K562 (cell line): ENCODE results near the gene MRGPRX3. TPM values are rescaled to one million over a fixed set of nuclear protein-coding genes. Genes with fewer than 3 reads are reported as not detected.

Experiments
- ATAC-seq: fragments of 200-7000 bp; cut with Tn5 transposase; 3 replicates; pipeline ENCODE4 v1.9.1; 2020; ENCODE audit warnings: moderate library complexity
- BruUV-seq: library from RNA; stranded (reverse); fragments of 400-500 nt; replicated peaks from 2 replicates; lab custom pipeline; 2021; lab: Mats Ljungman, UMichigan
- CTCF ChIA-PET: fragments of 300-600 bp; formaldehyde crosslinking; extraction: SDS; loops from one replicate; lab custom pipeline; 2021; ENCODE audit warnings: low intra/inter-chr PET ratio; lab: Yijun Ruan, JAX
- POLR2A ChIA-PET: fragments of 300-600, 350-650 bp; sonication (Branson Sonifier 250); formaldehyde crosslinking; extraction: SDS; loops from one replicate; lab custom pipeline; 2021; ENCODE audit warnings: antibody characterized with exemption, inconsistent platforms; lab: Yijun Ruan, JAX
- DNase-seq, 4 experiments: peaks; one replicate each; pipeline versions ENCODE4 v3.0.0 to v3.0.0-alpha.2; 2011 to 2018; ENCODE audit warnings: low spot score in 3 of 4, mixed read lengths in 3 of 4; ENCODE audit errors: extremely low read depth in 1 of 4
- FAIRE-seq: peaks from 2 replicates; lab custom pipeline; 2011; peaks lifted over from hg19 to GRCh38; lab: Jason Lieb, UNC
- H2AFZ ChIP-seq: 2 replicates; pipeline ENCODE4 v1.6.0; 2011; ENCODE audit warnings: low read depth, low read length, control low read depth, inconsistent platforms
- H3K27ac ChIP-seq: fragments of 200-600 bp; 3 replicates; pipeline ENCODE4 v1.8.0; 2011; ENCODE audit warnings: low read depth, mild to moderate bottlenecking, control low read depth, inconsistent platforms, low read length, moderate library complexity, mixed read lengths; ENCODE audit errors: extremely low read depth
- H3K27me3 ChIP-seq, 2 experiments: fragments of 300-600 bp in 1 of 2; 2 replicates in 1 of 2; 3 replicates in 1 of 2; pipeline versions ENCODE4 v1.6.0 to v1.8.0; 2011; ENCODE audit warnings: inconsistent platforms in 2 of 2, low read length in 2 of 2, mild to moderate bottlenecking in 1 of 2, mixed read lengths in 1 of 2, moderate library complexity in 1 of 2; ENCODE audit not compliant: control insufficient read depth in 2 of 2, insufficient read depth in 2 of 2
- H3K36me3 ChIP-seq: fragments of 300-600 bp; 3 replicates; pipeline ENCODE4 v1.8.0; 2011; ENCODE audit warnings: mild to moderate bottlenecking, low read length, inconsistent platforms; ENCODE audit not compliant: control insufficient read depth, insufficient read depth
- H3K4me1 ChIP-seq, 2 experiments: fragments of 200-600 bp in 1 of 2; replicated peaks in 1 of 2; 2 replicates in 1 of 2; 3 replicates in 1 of 2; pipeline versions ENCODE4 v1.5.1 to v1.8.0; 2011; ENCODE audit warnings: inconsistent platforms in 2 of 2, low read length in 2 of 2, mild to moderate bottlenecking in 1 of 2, mixed read lengths in 1 of 2, moderate library complexity in 1 of 2; ENCODE audit not compliant: control insufficient read depth in 2 of 2, insufficient read depth in 2 of 2
- H3K4me2 ChIP-seq: 2 replicates; pipeline ENCODE4 v1.6.1; 2011; ENCODE audit warnings: low read length, control low read depth, inconsistent platforms, mixed read lengths; ENCODE audit not compliant: insufficient read depth
- H3K4me3 ChIP-seq: fragments of 200-600 bp; sonication (generic), shearing (Covaris generic); 2 replicates; pipeline ENCODE4 v1.5.1; 2016; ENCODE audit warnings: control low read depth, inconsistent platforms
- H3K79me2 ChIP-seq: fragments of 200-600 bp; 3 replicates; pipeline ENCODE4 v1.8.0; 2011; ENCODE audit warnings: low read length, inconsistent platforms; ENCODE audit not compliant: control insufficient read depth, insufficient read depth
- H3K9ac ChIP-seq, 2 experiments: 2 replicates each; pipeline versions ENCODE4 v1.6.0 to v1.6.1; 2011; ENCODE audit warnings: low read depth in 2 of 2, low read length in 2 of 2, control low read depth in 1 of 2, inconsistent platforms in 1 of 2, mild to moderate bottlenecking in 1 of 2, mixed read lengths in 1 of 2; ENCODE audit not compliant: insufficient read depth in 1 of 2
- H3K9me1 ChIP-seq: one replicate; pipeline ENCODE4 v1.6.0; 2011; ENCODE audit warnings: inconsistent platforms, mild to moderate bottlenecking, low read length, moderate library complexity; ENCODE audit not compliant: control insufficient read depth, insufficient read depth
- H3K9me3 ChIP-seq: replicated peaks from 2 replicates; pipeline ENCODE4 v1.5.1; 2011; ENCODE audit warnings: low read depth, low read length, inconsistent platforms; ENCODE audit not compliant: control insufficient read depth, insufficient read depth
- H4K20me1 ChIP-seq: replicated peaks from 2 replicates; pipeline ENCODE4 v1.6.1; 2011; ENCODE audit warnings: low read length, inconsistent platforms, mixed read lengths; ENCODE audit not compliant: control insufficient read depth, insufficient read depth
- BDP1 ChIP-seq: IDR thresholded peaks from 3 replicates; pipeline ENCODE4 v1.6.1; 2011; ENCODE audit not compliant: insufficient read length, insufficient read depth
- CBFB ChIP-seq: sonication (generic); formaldehyde crosslinking; IDR thresholded peaks from 2 replicates; pipeline ENCODE4 v1.4.0; 2020; ENCODE audit warnings: mild to moderate bottlenecking, missing genetic modification reagents
- FIP1L1 ChIP-seq: fragments of 200-400 bp; formaldehyde crosslinking; IDR thresholded peaks from 2 replicates; pipeline ENCODE4 v1.6.1; 2018; ENCODE audit warnings: mild to moderate bottlenecking, low read depth, low read length; ENCODE audit not compliant: poor library complexity, severe bottlenecking
- NFIX ChIP-seq: fragments of 250-450 bp; sonication (Bioruptor Pico); IDR thresholded peaks from 2 replicates; pipeline ENCODE4 v1.4.0; 2020; ENCODE audit warnings: low read depth, mild to moderate bottlenecking, moderate library complexity
- ZNF165 ChIP-seq: fragments of 250-450 bp; sonication (Bioruptor Pico); IDR thresholded peaks from 2 replicates; pipeline ENCODE4 v1.4.0; 2020; ENCODE audit warnings: borderline replicate concordance
- ZNF609 ChIP-seq: sonication (generic); formaldehyde crosslinking; IDR thresholded peaks from 2 replicates; pipeline ENCODE4 v1.8.1; 2023; ENCODE audit warnings: missing genetic modification reagents, mild to moderate bottlenecking, borderline replicate concordance
- WGBS: fragments of 100-300 bp; shearing (Covaris generic); methylation state at CpG from one replicate; pipeline ENCODE4 v1.1.6; 2016; ENCODE audit warnings: low coverage, mixed read lengths; ENCODE audit not compliant: insufficient coverage; ENCODE audit errors: missing lambda C conversion rate; 5-methylcytosine and 5-hydroxymethylcytosine counted together
- in situ Hi-C: fragments of 300-500 bp; cut with MboI; formaldehyde crosslinking; loops from 4 replicates; pipeline ENCODE4 v1.15.0; 2018; ENCODE audit warnings: inconsistent platforms, mixed read lengths
- intact Hi-C: fragments of 100-400 bp; cut with micrococcal nuclease; formaldehyde crosslinking; loops from 2 replicates; pipeline ENCODE4 v1.14.2; 2022
- polyA plus RNA-seq, 8 experiments: library from polyadenylated mRNA; depleted of rRNA in 4 of 8; stranded (reverse) in 5 of 8; unstranded in 3 of 8; fragments of >200 nt; fragmentation: Nextera tagmentation in 2 of 8; fragmentation: Illumina TruSeq in 1 of 8; extraction: Ambion mirVana in 2 of 8; extraction: Trizol in 1 of 8; gene quantifications; 2 replicates each; pipeline versions ENCODE4 v1.2.1 to v1.2.3, GENCODE V29; 2011 to 2014; ENCODE audit warnings: inconsistent platforms in 1 of 8, missing spikeins in 1 of 8
- total RNA-seq, 7 experiments: library from RNA; depleted of rRNA in 6 of 7; stranded (reverse); fragments of >200 nt in 6 of 7; fragmentation: Illumina TruSeq in 2 of 7; extraction: Trizol in 2 of 7; gene quantifications; 2 replicates each; pipeline versions ENCODE4 v1.2.1 to v1.2.3, GENCODE V29; 2011 to 2021; ENCODE audit warnings: low replicate concordance in 1 of 7
- TF ChIP-seq, protein P1 (sequence below), 2 experiments: fragments of 450-650 bp in 1 of 2; sonication (generic) in 1 of 2; formaldehyde crosslinking in 1 of 2; IDR thresholded peaks in 1 of 2; conservative IDR thresholded peaks in 1 of 2; 2 replicates each; pipeline versions ENCODE4 v1.6.1 to v1.8.1; 2016 to 2023; ENCODE audit warnings: mild to moderate bottlenecking in 2 of 2, moderate library complexity in 2 of 2, inconsistent platforms in 1 of 2, missing genetic modification reagents in 1 of 2
- TF ChIP-seq, protein P2 (sequence below): sonication (generic); formaldehyde crosslinking; IDR thresholded peaks from 2 replicates; pipeline ENCODE4 v1.8.1; 2023; ENCODE audit warnings: mild to moderate bottlenecking, missing genetic modification reagents
- TF ChIP-seq, protein P3 (sequence below): fragments of 450-650 bp; IDR thresholded peaks from 2 replicates; pipeline ENCODE4 v1.6.1; 2016; ENCODE audit warnings: antibody characterized with exemption

Gene MRGPRX3
- total and polyA plus RNA-seq, 9 of the 15 experiments (the other 6 are each of a cell fraction or from before 2014, with no cell fraction given) = not detected

DNA sequence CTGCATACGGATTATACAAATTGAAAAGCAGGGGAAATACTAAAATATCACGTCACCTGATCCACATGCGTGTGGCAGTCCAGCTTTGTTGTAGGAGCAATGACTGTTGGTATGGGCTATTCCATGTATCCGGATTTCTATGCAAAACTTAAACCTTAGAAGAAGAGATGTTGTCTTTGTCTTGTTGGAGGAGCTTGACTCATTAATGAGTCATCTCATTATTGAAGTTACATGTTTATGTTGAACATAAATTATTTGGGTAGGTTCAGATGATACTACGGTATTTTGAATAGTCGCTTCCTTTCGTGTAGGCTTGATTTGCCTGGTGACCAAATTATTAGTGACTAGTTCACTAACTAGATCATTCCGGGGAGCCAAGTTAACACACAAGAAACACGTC lies 25.7 kb upstream of the MRGPRX3 start (continued):
- TF ChIP-seq, protein P1, sequence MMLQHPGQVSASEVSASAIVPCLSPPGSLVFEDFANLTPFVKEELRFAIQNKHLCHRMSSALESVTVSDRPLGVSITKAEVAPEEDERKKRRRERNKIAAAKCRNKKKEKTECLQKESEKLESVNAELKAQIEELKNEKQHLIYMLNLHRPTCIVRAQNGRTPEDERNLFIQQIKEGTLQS (IDR thresholded peaks at IDR 0.05) = peak; percentile 45; the same call in 1 of the 2 replicates
- TF ChIP-seq, protein P1 (CRISPR knock-in tag; conservative IDR thresholded peaks at IDR 0.05) = no peak

GRCh38 chr11:18108254-18108653 lies 24.1 kb upstream of the MRGPRX3 start:
- DNase-seq (no peak), ATAC-seq (no peak), FAIRE-seq (no peak)
- H3K79me2 ChIP-seq = peaks cover 26% of the 10 kb centered on the region
- intact Hi-C loops (loop anchor here (5.0 kb wide), 1 partner anchor 96 kb away; the partner anchor contains the start of gene SERGEF), in situ Hi-C loops (no loop called here)
- no peak overlapping the region for H2AFZ ChIP-seq
- ChIA-PET POLR2A (no interaction called here), CTCF (no interaction called here)
- peaks cover 2 to 7% of the 10 kb centered on the region in 2 experiments; a peak in 3 of 5 replicates for H3K27me3 ChIP-seq
- no peaks in the 10 kb centered on the region for H3K9me3 ChIP-seq
- H4K20me1 ChIP-seq = no peaks in the 10 kb centered on the region
- no peak overlapping the region for H3K4me2 ChIP-seq
- BruUV-seq = no TSS peak
- peaks cover 0 to 5% of the 10 kb centered on the region in 2 experiments; a peak in 3 of 5 replicates for H3K4me1 ChIP-seq
- no peaks in the 10 kb centered on the region for H3K9me1 ChIP-seq
- peaks cover 13% of the 10 kb centered on the region for H3K36me3 ChIP-seq
- no peak overlapping the region for H3K27ac ChIP-seq
- no peak overlapping the region for H3K9ac ChIP-seq
- H3K4me3 ChIP-seq = no peak overlapping the region
- 9% methylated on average over 3 of the region's 3 CpGs for WGBS
- TF ChIP-seq FIP1L1 (no peak), BDP1 (no peak), ZNF165 (no peak), CBFB (CRISPR knock-in tag) (no peak), NFIX (CRISPR knock-in tag) (no peak), ZNF609 (CRISPR knock-in tag) (no peak)
- TF ChIP-seq, protein P2, sequence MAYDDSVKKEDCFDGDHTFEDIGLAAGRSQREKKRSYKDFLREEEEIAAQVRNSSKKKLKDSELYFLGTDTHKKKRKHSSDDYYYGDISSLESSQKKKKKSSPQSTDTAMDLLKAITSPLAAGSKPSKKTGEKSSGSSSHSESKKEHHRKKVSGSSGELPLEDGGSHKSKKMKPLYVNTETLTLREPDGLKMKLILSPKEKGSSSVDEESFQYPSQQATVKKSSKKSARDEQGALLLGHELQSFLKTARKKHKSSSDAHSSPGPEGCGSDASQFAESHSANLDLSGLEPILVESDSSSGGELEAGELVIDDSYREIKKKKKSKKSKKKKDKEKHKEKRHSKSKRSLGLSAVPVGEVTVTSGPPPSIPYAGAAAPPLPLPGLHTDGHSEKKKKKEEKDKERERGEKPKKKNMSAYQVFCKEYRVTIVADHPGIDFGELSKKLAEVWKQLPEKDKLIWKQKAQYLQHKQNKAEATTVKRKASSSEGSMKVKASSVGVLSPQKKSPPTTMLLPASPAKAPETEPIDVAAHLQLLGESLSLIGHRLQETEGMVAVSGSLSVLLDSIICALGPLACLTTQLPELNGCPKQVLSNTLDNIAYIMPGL = no peak
- TF ChIP-seq, protein P3, sequence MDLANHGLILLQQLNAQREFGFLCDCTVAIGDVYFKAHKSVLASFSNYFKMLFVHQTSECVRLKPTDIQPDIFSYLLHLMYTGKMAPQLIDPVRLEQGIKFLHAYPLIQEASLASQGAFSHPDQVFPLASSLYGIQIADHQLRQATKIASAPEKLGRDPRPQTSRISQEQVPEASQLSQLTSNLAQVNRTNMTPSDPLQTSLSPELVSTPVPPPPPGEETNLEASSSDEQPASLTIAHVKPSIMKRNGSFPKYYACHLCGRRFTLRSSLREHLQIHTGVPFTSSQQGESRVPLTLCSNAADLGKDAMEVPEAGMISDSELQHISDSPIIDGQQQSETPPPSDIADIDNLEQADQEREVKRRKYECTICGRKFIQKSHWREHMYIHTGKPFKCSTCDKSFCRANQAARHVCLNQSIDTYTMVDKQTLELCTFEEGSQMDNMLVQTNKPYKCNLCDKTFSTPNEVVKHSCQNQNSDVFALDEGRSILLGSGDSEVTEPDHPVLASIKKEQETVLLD = no peak
